ENCODE measurements around the gene MINK1. TPM values are rescaled to one million over a fixed set of nuclear protein-coding genes. Genes with fewer than 3 reads are reported as not detected.
"Not testable (repeated sequence)": the region's sequence is repeated elsewhere in the genome, so short reads cannot be mapped to it uniquely, and the experiment has no call there.

The MINK1 gene
- total and polyA plus RNA-seq, 2 donors (not counting 1 experiment from before 2014, with no cell fraction given) = 109 to 160 TPM

DNA sequence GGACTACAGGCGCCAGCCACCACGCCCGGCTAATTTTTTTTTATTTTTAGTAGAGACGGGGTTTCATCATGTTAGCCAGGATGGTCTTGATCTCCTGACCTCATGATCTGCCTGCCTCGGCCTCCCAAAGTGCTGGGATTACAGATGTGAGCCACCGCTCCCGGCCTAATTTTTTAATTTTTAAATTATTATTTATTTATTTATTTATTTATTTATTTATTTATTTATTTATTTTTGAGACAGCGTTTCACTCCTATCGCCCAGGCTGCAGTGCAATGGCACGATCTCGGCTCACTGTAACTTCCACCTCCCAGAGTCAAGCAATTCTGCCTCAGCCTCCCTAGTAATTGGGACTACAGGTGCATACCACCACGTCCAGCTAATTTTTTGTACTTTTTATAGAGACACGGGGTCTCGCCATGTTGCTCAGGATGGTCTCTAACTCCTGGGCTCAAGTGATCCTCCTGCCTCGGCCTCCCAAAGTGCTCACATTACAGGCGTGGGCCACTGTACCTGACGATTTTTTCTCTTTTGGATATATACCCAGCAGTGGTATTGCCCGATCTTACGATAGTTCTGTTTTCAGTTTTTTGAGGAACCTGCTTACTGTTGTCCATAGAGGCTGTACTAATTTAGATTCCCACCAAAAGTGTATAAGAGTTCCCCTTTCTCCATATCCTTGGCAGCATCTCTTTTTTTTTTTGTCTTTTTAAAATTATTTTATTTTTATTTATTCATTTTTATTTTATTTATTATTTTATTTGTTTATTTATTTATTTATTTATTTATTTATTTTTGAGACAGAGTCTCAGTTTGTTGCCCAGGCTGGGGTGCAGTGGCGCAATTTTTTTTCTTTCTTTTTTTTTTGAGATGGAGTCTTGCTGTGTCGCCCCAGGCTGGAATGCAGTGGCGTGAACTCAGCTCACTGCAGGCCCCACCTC is 36.2 kb downstream of the MINK1 start:
- DNase-seq; H3K36me3 ChIP-seq (replicated peaks in 1 of 2; ENCODE audit: control extremely low read depth in 1 of 2, control insufficient read depth in 1 of 2, extremely low read depth in 1 of 2, insufficient read depth in 2 of 2, low read length in 1 of 2); H3K4me2 ChIP-seq (replicated peaks; ENCODE audit: low read depth, low read length, poor library complexity, severe bottlenecking); H3K27ac ChIP-seq (ENCODE audit: low read length in 2 of 2); H3K4me3 Mint-ChIP-seq; POLR2A ChIA-PET; H3K27me3 Mint-ChIP-seq; H3K9ac ChIP-seq (ENCODE audit: low read length); H3K9me3 Mint-ChIP-seq (ENCODE audit: insufficient read depth); H2AFZ ChIP-seq (ENCODE audit: insufficient read depth, low read depth, low read length, poor library complexity, severe bottlenecking); H3K9me3 ChIP-seq (ENCODE audit: control extremely low read depth in 1 of 3, control insufficient read depth in 2 of 3, insufficient read depth in 1 of 3, low read length in 2 of 3); H3K4me3 ChIP-seq (ENCODE audit: control extremely low read depth in 1 of 5, extremely low read depth in 1 of 5, insufficient read depth in 1 of 5, low read depth in 2 of 5, low read length in 4 of 5); H3K27ac Mint-ChIP-seq; intact Hi-C loops (cut with micrococcal nuclease); H3K27me3 ChIP-seq (replicated peaks in 1 of 4; ENCODE audit: control extremely low read depth in 1 of 4, control insufficient read depth in 3 of 4, insufficient read depth in 4 of 4, low read length in 3 of 4); H3K4me1 ChIP-seq (ENCODE audit: control insufficient read depth in 2 of 2, insufficient read depth in 2 of 2, low read length in 2 of 2); H3K4me1 Mint-ChIP-seq; ATAC-seq (ENCODE audit: low read depth): not testable (repeated sequence)
- H3K79me2 ChIP-seq (ENCODE audit: control insufficient read depth, insufficient read depth, low read length) = peaks cover 16% of the 10 kb centered on the region
- H4K20me1 ChIP-seq (ENCODE audit: control insufficient read depth, insufficient read depth, low read length, poor library complexity, severe bottlenecking) = peaks cover 21% of the 10 kb centered on the region
- CTCF ChIA-PET = interaction anchor here (0.7 kb wide), 1 partner anchor 12 kb away, joined by 3 read pairs; no protein-coding TSS in a partner anchor
- 98% methylated on average over 13 of the region's 22 CpGs for WGBS (ENCODE audit: insufficient coverage)

DNA sequence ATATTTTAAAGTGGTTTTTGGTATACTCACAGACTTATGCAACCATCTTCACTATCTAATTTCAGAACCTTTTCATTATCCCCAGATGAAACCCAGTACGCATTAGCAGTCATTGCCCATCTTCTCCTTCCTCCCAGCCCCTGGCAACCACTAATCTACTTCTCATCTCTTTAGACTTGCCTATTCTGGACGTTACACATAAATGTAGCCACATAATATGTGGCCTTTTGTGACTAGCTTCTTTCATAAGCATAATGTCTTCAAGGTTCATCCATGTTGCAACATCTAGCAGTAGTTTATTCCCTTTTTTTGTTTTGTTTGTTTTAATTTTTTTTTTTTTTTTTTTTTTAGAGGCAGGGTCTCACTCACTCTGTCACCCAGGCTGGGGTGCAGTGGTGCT is 37.7 kb downstream of the MINK1 start:
- no peak overlapping the region for H3K4me3 Mint-ChIP-seq
- Histone ChIP-seq H3K4me1 (ENCODE audit: control insufficient read depth in 2 of 2, insufficient read depth in 2 of 2, low read length in 2 of 2) (no peaks in the 10 kb centered on the region), H3K4me3 (ENCODE audit: control extremely low read depth in 1 of 5, extremely low read depth in 1 of 5, insufficient read depth in 1 of 5, low read depth in 2 of 5, low read length in 4 of 5) (no peak overlapping the region), H3K9me3 (ENCODE audit: control extremely low read depth in 1 of 3, control insufficient read depth in 2 of 3, insufficient read depth in 1 of 3, low read length in 2 of 3) (no peaks in the 10 kb centered on the region), H3K27me3 (replicated peaks in 1 of 4; ENCODE audit: control extremely low read depth in 1 of 4, control insufficient read depth in 3 of 4, insufficient read depth in 4 of 4, low read length in 3 of 4) (no peaks in the 10 kb centered on the region), H3K9ac (ENCODE audit: low read length) (no peak overlapping the region), H4K20me1 (ENCODE audit: control insufficient read depth, insufficient read depth, low read length, poor library complexity, severe bottlenecking) (peaks cover 19% of the 10 kb centered on the region), H3K4me2 (replicated peaks; ENCODE audit: low read depth, low read length, poor library complexity, severe bottlenecking) (no peak overlapping the region), H3K36me3 (replicated peaks in 1 of 2; ENCODE audit: control extremely low read depth in 1 of 2, control insufficient read depth in 1 of 2, extremely low read depth in 1 of 2, insufficient read depth in 2 of 2, low read length in 1 of 2) (peaks cover 0 to 12% of the 10 kb centered on the region in 2 experiments), H3K79me2 (ENCODE audit: control insufficient read depth, insufficient read depth, low read length) (peaks cover 23% of the 10 kb centered on the region), H2AFZ (ENCODE audit: insufficient read depth, low read depth, low read length, poor library complexity, severe bottlenecking) (no peak overlapping the region), H3K27ac (ENCODE audit: low read length in 2 of 2) (no peak overlapping the region)
- ChIA-PET POLR2A (interaction anchor here (0.7 kb wide), 1 partner anchor 11 kb away, joined by 3 read pairs; no protein-coding TSS in a partner anchor), CTCF (no interaction called here)
- H3K27me3 Mint-ChIP-seq = no peaks in the 10 kb centered on the region
- no peaks in the 10 kb centered on the region for H3K4me1 Mint-ChIP-seq
- ATAC-seq (ENCODE audit: low read depth) (no peak), DNase-seq (no peak)
- H3K27ac Mint-ChIP-seq = no peak overlapping the region
- TF ChIP-seq EZH2 (IDR thresholded peaks at IDR 0.05; ENCODE audit: borderline replicate concordance, insufficient read depth, low read depth, low read length, poor library complexity, severe bottlenecking) = no peak
- TF ChIP-seq, protein P1, sequence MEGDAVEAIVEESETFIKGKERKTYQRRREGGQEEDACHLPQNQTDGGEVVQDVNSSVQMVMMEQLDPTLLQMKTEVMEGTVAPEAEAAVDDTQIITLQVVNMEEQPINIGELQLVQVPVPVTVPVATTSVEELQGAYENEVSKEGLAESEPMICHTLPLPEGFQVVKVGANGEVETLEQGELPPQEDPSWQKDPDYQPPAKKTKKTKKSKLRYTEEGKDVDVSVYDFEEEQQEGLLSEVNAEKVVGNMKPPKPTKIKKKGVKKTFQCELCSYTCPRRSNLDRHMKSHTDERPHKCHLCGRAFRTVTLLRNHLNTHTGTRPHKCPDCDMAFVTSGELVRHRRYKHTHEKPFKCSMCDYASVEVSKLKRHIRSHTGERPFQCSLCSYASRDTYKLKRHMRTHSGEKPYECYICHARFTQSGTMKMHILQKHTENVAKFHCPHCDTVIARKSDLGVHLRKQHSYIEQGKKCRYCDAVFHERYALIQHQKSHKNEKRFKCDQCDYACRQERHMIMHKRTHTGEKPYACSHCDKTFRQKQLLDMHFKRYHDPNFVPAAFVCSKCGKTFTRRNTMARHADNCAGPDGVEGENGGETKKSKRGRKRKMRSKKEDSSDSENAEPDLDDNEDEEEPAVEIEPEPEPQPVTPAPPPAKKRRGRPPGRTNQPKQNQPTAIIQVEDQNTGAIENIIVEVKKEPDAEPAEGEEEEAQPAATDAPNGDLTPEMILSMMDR (IDR thresholded peaks at IDR 0.05) = no peak
- 92% methylated on average over 1 of the region's 2 CpGs for WGBS (ENCODE audit: insufficient coverage)
- intact Hi-C loops (cut with micrococcal nuclease) = no loop called here
- no peaks in the 10 kb centered on the region for H3K9me3 Mint-ChIP-seq (ENCODE audit: insufficient read depth)
